ENCODE results near the gene H1-8.

DNA sequence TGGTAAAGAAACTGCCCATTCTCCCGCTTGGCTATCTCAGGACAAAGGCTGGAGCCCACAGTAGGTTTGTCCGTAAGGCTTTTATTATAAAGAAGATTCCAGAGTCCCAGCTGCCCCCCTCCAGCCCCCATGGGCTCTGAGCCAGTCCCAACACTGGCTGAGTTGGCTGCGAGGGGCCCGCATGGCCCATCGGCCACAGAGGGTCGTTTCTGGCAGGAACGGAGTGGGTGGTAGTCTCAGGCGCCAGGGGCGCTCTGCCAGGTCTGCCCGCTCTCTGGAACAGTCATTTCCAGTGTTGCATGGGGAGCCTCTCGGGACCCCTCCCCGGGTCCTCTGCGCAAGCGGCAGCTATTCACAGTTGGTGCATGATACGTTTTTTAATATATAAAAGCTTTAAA lies 12.2 kb downstream of the H1-8 start:
- TF ChIP-seq POLR2A (IDR thresholded peaks at IDR 0.05), result no peak
- no peak for TF ChIP-seq POLR2AphosphoS5 (IDR thresholded peaks at IDR 0.05)
- TF ChIP-seq, protein P1, sequence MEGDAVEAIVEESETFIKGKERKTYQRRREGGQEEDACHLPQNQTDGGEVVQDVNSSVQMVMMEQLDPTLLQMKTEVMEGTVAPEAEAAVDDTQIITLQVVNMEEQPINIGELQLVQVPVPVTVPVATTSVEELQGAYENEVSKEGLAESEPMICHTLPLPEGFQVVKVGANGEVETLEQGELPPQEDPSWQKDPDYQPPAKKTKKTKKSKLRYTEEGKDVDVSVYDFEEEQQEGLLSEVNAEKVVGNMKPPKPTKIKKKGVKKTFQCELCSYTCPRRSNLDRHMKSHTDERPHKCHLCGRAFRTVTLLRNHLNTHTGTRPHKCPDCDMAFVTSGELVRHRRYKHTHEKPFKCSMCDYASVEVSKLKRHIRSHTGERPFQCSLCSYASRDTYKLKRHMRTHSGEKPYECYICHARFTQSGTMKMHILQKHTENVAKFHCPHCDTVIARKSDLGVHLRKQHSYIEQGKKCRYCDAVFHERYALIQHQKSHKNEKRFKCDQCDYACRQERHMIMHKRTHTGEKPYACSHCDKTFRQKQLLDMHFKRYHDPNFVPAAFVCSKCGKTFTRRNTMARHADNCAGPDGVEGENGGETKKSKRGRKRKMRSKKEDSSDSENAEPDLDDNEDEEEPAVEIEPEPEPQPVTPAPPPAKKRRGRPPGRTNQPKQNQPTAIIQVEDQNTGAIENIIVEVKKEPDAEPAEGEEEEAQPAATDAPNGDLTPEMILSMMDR (IDR thresholded peaks at IDR 0.05), result no peak

All from prostate gland (tissue), 2 donors.